Smooth muscle cell (in vitro differentiated cells): ENCODE results near the gene BST2. TPM values are rescaled to one million over a fixed set of nuclear protein-coding genes. Genes with fewer than 3 reads are reported as not detected.

Source experiments
- DNase-seq: peaks from one replicate; lab custom pipeline; 2025; ENCODE audit not compliant: unreplicated experiment; lab: John Stamatoyannopoulos, UW
- H2AFZ ChIP-seq: fragments of 200-600 bp; sonication (generic); 2 replicates; pipeline ENCODE4 v1.6.0; 2016; ENCODE audit warnings: antibody characterized with exemption, low read depth, mild to moderate bottlenecking
- H3F3A ChIP-seq: fragments of 200-600 bp; sonication (generic); 2 replicates; pipeline ENCODE4 v1.6.0; 2017; ENCODE audit warnings: antibody characterized with exemption, low read depth
- H3K27ac ChIP-seq: fragments of 200-600 bp; sonication (generic); 2 replicates; pipeline ENCODE4 v1.5.1; 2016; ENCODE audit warnings: low read depth, mild to moderate bottlenecking
- H3K27me3 ChIP-seq: fragments of 200-600 bp; sonication (generic); 2 replicates; pipeline ENCODE4 v1.6.1; 2016; ENCODE audit warnings: low read depth, mild to moderate bottlenecking
- H3K36me3 ChIP-seq: fragments of 200-600 bp; sonication (generic); 2 replicates; pipeline ENCODE4 v1.5.1; 2016; ENCODE audit warnings: low read depth
- H3K4me1 ChIP-seq: fragments of 200-600 bp; sonication (generic); 2 replicates; pipeline ENCODE4 v1.5.1; 2016; ENCODE audit warnings: low read depth
- H3K4me2 ChIP-seq: fragments of 200-600 bp; sonication (generic); 2 replicates; pipeline ENCODE4 v1.6.0; 2016; ENCODE audit warnings: mild to moderate bottlenecking
- H3K4me3 ChIP-seq: fragments of 200-600 bp; sonication (generic); 2 replicates; pipeline ENCODE4 v1.5.1; 2016; ENCODE audit warnings: mild to moderate bottlenecking
- H3K79me2 ChIP-seq: fragments of 200-600 bp; sonication (generic); 2 replicates; pipeline ENCODE4 v1.6.0; 2016; ENCODE audit warnings: low read depth, mild to moderate bottlenecking
- H3K9ac ChIP-seq: fragments of 200-600 bp; sonication (generic); 2 replicates; pipeline ENCODE4 v1.6.0; 2016; ENCODE audit warnings: low read depth
- H3K9me3 ChIP-seq: fragments of 200-600 bp; sonication (generic); replicated peaks from 2 replicates; pipeline ENCODE4 v1.5.1; 2016; ENCODE audit warnings: low read depth
- H4K20me1 ChIP-seq: fragments of 200-600 bp; sonication (generic); 2 replicates; pipeline ENCODE4 v1.6.0; 2016; ENCODE audit warnings: low read depth
- WGBS: methylation state at CpG from one replicate; pipeline ENCODE4 v1.1.7; 2016; ENCODE audit warnings: low lambda C conversion rate; 5-methylcytosine and 5-hydroxymethylcytosine counted together
- polyA plus RNA-seq: library from polyadenylated mRNA; unstranded; fragments of >200 nt; fragmentation: Nextera tagmentation; extraction: Ambion mirVana; gene quantifications from 2 replicates; pipeline ENCODE4 v1.2.1, GENCODE V29; 2016
- total RNA-seq: library from RNA; depleted of rRNA; stranded (reverse); fragments of >200 nt; gene quantifications from 2 replicates; pipeline ENCODE4 v1.2.3, GENCODE V29; 2014
- TF ChIP-seq, protein P1 (sequence below): fragments of 200-600 bp; sonication (generic); IDR thresholded peaks from 2 replicates; pipeline ENCODE4 v1.5.1; 2017; ENCODE audit warnings: borderline replicate concordance, mild to moderate bottlenecking, antibody characterized with exemption; ENCODE audit not compliant: insufficient read depth, poor library complexity, severe bottlenecking

BST2 gene
- total and polyA plus RNA-seq, 2 experiments from 2014 or later = 3.7 to 14.4 TPM

DNA sequence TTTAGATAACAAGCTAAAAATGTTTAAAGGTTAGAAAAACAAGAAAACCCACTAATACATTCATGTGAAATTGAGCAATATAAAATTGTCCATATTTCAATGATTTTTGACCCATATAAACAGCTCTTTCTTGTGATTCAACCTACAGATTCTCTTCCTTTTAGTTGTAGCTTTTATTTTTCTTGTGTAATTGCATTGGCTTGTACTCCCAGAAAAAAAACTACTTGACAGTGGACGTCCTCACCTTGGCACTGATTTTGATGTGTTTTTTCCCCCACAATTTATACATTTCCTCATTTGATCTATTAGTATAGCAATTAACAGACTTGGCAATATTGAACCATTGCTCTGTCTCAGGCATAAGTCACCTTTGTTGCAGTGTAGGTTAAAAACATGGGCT, 16.1 kb downstream of the BST2 start:
- no peaks in the 10 kb centered on the region for H3F3A ChIP-seq
- no peaks in the 10 kb centered on the region for H3K36me3 ChIP-seq
- no peaks in the 10 kb centered on the region for H3K27me3 ChIP-seq
- DNase-seq = no peak
- WGBS = 71% methylated on average over 1 of the region's 1 CpG
- no peak overlapping the region for H3K27ac ChIP-seq
- H3K4me1 ChIP-seq = peaks cover 7% of the 10 kb centered on the region
- no peaks in the 10 kb centered on the region for H3K79me2 ChIP-seq
- H2AFZ ChIP-seq = no peak overlapping the region
- TF ChIP-seq, protein P1, sequence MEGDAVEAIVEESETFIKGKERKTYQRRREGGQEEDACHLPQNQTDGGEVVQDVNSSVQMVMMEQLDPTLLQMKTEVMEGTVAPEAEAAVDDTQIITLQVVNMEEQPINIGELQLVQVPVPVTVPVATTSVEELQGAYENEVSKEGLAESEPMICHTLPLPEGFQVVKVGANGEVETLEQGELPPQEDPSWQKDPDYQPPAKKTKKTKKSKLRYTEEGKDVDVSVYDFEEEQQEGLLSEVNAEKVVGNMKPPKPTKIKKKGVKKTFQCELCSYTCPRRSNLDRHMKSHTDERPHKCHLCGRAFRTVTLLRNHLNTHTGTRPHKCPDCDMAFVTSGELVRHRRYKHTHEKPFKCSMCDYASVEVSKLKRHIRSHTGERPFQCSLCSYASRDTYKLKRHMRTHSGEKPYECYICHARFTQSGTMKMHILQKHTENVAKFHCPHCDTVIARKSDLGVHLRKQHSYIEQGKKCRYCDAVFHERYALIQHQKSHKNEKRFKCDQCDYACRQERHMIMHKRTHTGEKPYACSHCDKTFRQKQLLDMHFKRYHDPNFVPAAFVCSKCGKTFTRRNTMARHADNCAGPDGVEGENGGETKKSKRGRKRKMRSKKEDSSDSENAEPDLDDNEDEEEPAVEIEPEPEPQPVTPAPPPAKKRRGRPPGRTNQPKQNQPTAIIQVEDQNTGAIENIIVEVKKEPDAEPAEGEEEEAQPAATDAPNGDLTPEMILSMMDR = no peak
- H3K4me3 ChIP-seq = no peak overlapping the region
- H3K9me3 ChIP-seq = no peaks in the 10 kb centered on the region
- H3K9ac ChIP-seq = no peak overlapping the region
- H3K4me2 ChIP-seq = no peak overlapping the region
- H4K20me1 ChIP-seq = no peaks in the 10 kb centered on the region

DNA sequence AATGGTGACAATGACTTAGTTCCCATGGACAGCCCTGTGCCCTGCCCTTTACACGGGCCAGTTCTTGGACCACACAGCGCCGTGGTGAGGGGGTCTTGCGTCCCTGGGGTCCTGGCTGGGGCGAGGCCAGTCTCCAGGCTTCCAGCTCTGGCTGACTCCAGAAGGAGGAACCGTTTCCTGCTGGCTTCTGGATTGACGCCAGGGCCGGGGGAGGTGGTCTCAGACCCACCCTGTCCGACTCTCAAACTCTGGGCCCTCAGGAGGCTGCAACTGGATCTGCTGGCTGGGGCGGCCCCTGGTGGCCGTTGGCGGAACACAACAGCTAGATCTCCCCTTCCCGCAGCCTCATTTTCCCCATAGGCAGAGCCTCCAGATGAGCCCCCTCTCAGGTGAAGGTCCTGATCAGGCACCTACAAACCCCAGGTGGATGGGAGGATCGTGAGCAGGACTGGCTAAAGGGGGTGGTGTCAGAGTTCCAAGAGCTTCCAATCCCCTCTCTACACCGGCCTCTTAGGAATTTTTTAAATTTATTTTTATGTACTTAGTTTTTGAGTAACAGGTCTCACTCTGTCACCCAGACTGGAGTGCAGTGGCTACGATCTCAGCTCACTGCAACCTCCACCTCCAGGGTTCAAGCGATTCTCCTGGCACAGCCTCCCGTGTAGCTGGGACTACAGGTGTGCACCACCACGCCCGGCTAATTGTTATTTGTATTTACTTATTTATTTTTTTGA, 19.4 kb downstream of the BST2 start:
- H3K36me3 ChIP-seq = no peaks in the 10 kb centered on the region
- WGBS = 43% methylated on average over 20 of the region's 20 CpGs
- TF ChIP-seq, protein P1 = peak; percentile 81
- H3K27ac ChIP-seq = no peak overlapping the region
- H3F3A ChIP-seq = no peaks in the 10 kb centered on the region
- no peaks in the 10 kb centered on the region for H3K9me3 ChIP-seq
- no peaks in the 10 kb centered on the region for H3K4me1 ChIP-seq
- H3K27me3 ChIP-seq = no peaks in the 10 kb centered on the region
- H3K79me2 ChIP-seq = no peaks in the 10 kb centered on the region
- peak; percentile 4 for DNase-seq
- no peaks in the 10 kb centered on the region for H4K20me1 ChIP-seq
- H3K9ac ChIP-seq = no peak overlapping the region
- H3K4me3 ChIP-seq = no peak overlapping the region
- H3K4me2 ChIP-seq = no peak overlapping the region
- no peak overlapping the region for H2AFZ ChIP-seq

DNA sequence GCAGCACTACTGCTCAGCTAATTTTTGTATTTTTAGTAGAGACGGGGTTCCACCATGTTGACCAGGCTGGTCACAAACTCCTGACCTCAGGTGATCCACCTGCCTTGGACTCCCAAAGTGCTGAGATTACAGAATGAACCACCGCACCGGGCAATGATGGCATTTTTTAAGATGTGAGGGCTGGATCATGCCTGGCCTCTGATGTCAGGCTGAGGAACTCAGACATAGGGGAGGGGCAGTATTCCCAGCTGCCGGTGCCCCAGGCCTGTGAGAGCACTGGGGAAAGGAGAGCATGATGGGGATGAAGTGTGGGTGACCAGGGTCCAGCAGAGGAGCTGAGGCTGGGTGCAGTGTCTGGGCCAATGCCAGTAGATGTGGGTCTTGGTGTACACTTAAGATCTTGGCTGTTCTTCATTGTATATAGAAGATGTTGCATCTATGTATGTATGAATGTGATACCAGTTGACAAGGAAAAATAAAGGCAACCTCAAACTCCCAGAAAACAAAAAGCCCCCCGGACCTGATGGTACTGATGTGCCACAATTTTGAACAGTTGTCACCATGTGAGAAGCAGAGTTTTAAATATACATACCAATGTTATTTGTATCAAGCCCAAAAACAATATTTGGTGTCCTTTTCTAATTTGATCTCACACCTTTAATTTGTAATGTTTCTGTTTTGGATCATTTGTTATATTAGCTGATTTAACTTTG, 24.8 kb downstream of the BST2 start:
- TF ChIP-seq, protein P1 = no peak
- DNase-seq = no peak
- Histone ChIP-seq H3K27ac (no peak overlapping the region), H2AFZ (no peak overlapping the region), H3K4me2 (no peak overlapping the region), H3K36me3 (no peaks in the 10 kb centered on the region), H3K4me1 (no peaks in the 10 kb centered on the region), H3K27me3 (no peaks in the 10 kb centered on the region), H4K20me1 (no peaks in the 10 kb centered on the region), H3K4me3 (no peak overlapping the region), H3K79me2 (no peaks in the 10 kb centered on the region), H3F3A (no peaks in the 10 kb centered on the region), H3K9me3 (no peaks in the 10 kb centered on the region), H3K9ac (no peak overlapping the region)
- 95% methylated on average over 5 of the region's 5 CpGs for WGBS
